Kidney epithelial cell (primary cell): ENCODE measurements around the gene JUN. TPM values are rescaled to one million over a fixed set of nuclear protein-coding genes. Genes with fewer than 3 reads are reported as not detected.

Experiments used
- DNase-seq: peaks from one replicate; pipeline ENCODE4 v3.0.0-alpha.2; 2010; ENCODE audit warnings: low read depth
- H3K27me3 ChIP-seq: 2 replicates; pipeline ENCODE4 v1.6.0; 2011; ENCODE audit warnings: low read length; ENCODE audit not compliant: control insufficient read depth, insufficient read depth
- H3K36me3 ChIP-seq: 2 replicates; pipeline ENCODE4 v1.5.1; 2011; ENCODE audit warnings: low read length; ENCODE audit not compliant: control insufficient read depth, insufficient read depth
- H3K4me3 ChIP-seq: 2 replicates; pipeline ENCODE4 v1.5.1; 2011; ENCODE audit warnings: low read depth, mild to moderate bottlenecking, control low read depth, low read length
- CTCF ChIP-seq: IDR thresholded peaks from 2 replicates; pipeline ENCODE4 v1.5.1; 2011; ENCODE audit warnings: mild to moderate bottlenecking, moderate library complexity, low read length, control low read depth, inconsistent platforms; ENCODE audit not compliant: insufficient read depth, poor library complexity, severe bottlenecking
- total RNA-seq: library from RNA; depleted of rRNA; stranded (reverse); fragments of >200 nt; gene quantifications from 2 replicates; pipeline ENCODE4 v1.2.3, GENCODE V29; 2015

The JUN gene
- total RNA-seq, 1 donor from 2014 or later, result 67.8 TPM

- no peaks in the 10 kb centered on the region for H3K27me3 ChIP-seq
- H3K4me3 ChIP-seq, result no peak overlapping the region
- DNase-seq, result peak; percentile 16
- peak; percentile 65 for TF ChIP-seq CTCF
- no peaks in the 10 kb centered on the region for H3K36me3 ChIP-seq
Measured at GRCh38 chr1:58739856-58740466, 43.9 kb downstream of the JUN start.

GRCh38 chr1:58738876-58739275 lies 45.0 kb downstream of the JUN start:
- DNase-seq, result no peak
- no peak overlapping the region for H3K4me3 ChIP-seq
- TF ChIP-seq CTCF, result no peak
- H3K27me3 ChIP-seq, result no peaks in the 10 kb centered on the region
- H3K36me3 ChIP-seq, result no peaks in the 10 kb centered on the region

GRCh38 chr1:58735586-58735985 lies 48.3 kb downstream of the JUN start:
- no peak overlapping the region for H3K4me3 ChIP-seq
- TF ChIP-seq CTCF, result no peak
- DNase-seq, result no peak
- H3K27me3 ChIP-seq, result no peaks in the 10 kb centered on the region
- no peaks in the 10 kb centered on the region for H3K36me3 ChIP-seq

- H3K27me3 ChIP-seq, result no peaks in the 10 kb centered on the region
- DNase-seq, result no peak
- no peaks in the 10 kb centered on the region for H3K36me3 ChIP-seq
- no peak for TF ChIP-seq CTCF
- H3K4me3 ChIP-seq, result no peak overlapping the region
Measured at GRCh38 chr1:58734630-58735029, 49.2 kb downstream of the JUN start.

- no peak for DNase-seq
- no peaks in the 10 kb centered on the region for H3K36me3 ChIP-seq
- no peak for TF ChIP-seq CTCF
- no peaks in the 10 kb centered on the region for H3K27me3 ChIP-seq
- no peak overlapping the region for H3K4me3 ChIP-seq
Measured at GRCh38 chr1:58732087-58732775, 51.6 kb downstream of the JUN start.

Other genes with a start within 250 kb of the JUN start
- 10.1 and 10.2 TPM in 2 replicates for gene OMA1, start 237.3 kb downstream of the JUN start, total RNA-seq
- 169 and 183 TPM in 2 replicates for gene TACSTD2, start 206.8 kb downstream of the JUN start, total RNA-seq
- 11.0 and 13.0 TPM in 2 replicates for gene MYSM1, start 84.0 kb downstream of the JUN start, total RNA-seq